ENCODE data around the gene ISLR2.
A peak's percentile ranks its signal among the peaks of the same experiment; 100 is the strongest.
"Not testable (repeated sequence)": the region's sequence is repeated elsewhere in the genome, so short reads cannot be mapped to it uniquely, and the experiment has no call there.

GRCh38 chr15:74099963-74100733 lies 30.2 kb upstream of the ISLR2 start:
- TF ChIP-seq FOXJ3 (CRISPR knock-in tag; IDR thresholded peaks at IDR 0.05; ENCODE audit: borderline replicate concordance); CTCF (IDR thresholded peaks at IDR 0.05); ZNF396 (CRISPR knock-in tag; IDR thresholded peaks at IDR 0.05; ENCODE audit: borderline replicate concordance); SMAD3 (CRISPR knock-in tag; IDR thresholded peaks at IDR 0.05; ENCODE audit: borderline replicate concordance); IRF2 (CRISPR knock-in tag; IDR thresholded peaks at IDR 0.05; ENCODE audit: borderline replicate concordance, low read depth): not testable (repeated sequence)
- 0 out of 2 replicates have a peak, but pooled peaks have one; percentile 29 for TF ChIP-seq JUN (CRISPR knock-in tag; IDR thresholded peaks at IDR 0.05)
- TF ChIP-seq, protein P1, sequence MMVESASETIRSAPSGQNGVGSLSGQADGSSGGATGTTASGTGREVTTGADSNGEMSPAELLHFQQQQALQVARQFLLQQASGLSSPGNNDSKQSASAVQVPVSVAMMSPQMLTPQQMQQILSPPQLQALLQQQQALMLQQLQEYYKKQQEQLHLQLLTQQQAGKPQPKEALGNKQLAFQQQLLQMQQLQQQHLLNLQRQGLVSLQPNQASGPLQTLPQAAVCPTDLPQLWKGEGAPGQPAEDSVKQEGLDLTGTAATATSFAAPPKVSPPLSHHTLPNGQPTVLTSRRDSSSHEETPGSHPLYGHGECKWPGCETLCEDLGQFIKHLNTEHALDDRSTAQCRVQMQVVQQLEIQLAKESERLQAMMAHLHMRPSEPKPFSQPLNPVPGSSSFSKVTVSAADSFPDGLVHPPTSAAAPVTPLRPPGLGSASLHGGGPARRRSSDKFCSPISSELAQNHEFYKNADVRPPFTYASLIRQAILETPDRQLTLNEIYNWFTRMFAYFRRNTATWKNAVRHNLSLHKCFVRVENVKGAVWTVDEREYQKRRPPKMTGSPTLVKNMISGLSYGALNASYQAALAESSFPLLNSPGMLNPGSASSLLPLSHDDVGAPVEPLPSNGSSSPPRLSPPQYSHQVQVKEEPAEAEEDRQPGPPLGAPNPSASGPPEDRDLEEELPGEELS (CRISPR knock-in tag; IDR thresholded peaks at IDR 0.05) = 0 out of 2 replicates have a peak, but pooled peaks have one; percentile 45
- TF ChIP-seq, protein P2, sequence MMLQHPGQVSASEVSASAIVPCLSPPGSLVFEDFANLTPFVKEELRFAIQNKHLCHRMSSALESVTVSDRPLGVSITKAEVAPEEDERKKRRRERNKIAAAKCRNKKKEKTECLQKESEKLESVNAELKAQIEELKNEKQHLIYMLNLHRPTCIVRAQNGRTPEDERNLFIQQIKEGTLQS (CRISPR knock-in tag; conservative IDR thresholded peaks at IDR 0.05) = not testable (repeated sequence)
- 0 out of 2 replicates have a peak, but pooled peaks have one; percentile 27 for TF ChIP-seq ARID4B (CRISPR knock-in tag; IDR thresholded peaks at IDR 0.05; ENCODE audit: borderline replicate concordance)
- TF ChIP-seq, protein P3, sequence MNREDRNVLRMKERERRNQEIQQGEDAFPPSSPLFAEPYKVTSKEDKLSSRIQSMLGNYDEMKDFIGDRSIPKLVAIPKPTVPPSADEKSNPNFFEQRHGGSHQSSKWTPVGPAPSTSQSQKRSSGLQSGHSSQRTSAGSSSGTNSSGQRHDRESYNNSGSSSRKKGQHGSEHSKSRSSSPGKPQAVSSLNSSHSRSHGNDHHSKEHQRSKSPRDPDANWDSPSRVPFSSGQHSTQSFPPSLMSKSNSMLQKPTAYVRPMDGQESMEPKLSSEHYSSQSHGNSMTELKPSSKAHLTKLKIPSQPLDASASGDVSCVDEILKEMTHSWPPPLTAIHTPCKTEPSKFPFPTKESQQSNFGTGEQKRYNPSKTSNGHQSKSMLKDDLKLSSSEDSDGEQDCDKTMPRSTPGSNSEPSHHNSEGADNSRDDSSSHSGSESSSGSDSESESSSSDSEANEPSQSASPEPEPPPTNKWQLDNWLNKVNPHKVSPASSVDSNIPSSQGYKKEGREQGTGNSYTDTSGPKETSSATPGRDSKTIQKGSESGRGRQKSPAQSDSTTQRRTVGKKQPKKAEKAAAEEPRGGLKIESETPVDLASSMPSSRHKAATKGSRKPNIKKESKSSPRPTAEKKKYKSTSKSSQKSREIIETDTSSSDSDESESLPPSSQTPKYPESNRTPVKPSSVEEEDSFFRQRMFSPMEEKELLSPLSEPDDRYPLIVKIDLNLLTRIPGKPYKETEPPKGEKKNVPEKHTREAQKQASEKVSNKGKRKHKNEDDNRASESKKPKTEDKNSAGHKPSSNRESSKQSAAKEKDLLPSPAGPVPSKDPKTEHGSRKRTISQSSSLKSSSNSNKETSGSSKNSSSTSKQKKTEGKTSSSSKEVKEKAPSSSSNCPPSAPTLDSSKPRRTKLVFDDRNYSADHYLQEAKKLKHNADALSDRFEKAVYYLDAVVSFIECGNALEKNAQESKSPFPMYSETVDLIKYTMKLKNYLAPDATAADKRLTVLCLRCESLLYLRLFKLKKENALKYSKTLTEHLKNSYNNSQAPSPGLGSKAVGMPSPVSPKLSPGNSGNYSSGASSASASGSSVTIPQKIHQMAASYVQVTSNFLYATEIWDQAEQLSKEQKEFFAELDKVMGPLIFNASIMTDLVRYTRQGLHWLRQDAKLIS (CRISPR knock-in tag; IDR thresholded peaks at IDR 0.05; ENCODE audit: borderline replicate concordance) = not testable (repeated sequence)

All from WTC11 (cell line).